Endothelial cell of umbilical vein (primary cell): ENCODE data around the gene TAS1R2. TPM values are rescaled to one million over a fixed set of nuclear protein-coding genes. Genes with fewer than 3 reads are reported as not detected.

Source experiments
- BruUV-seq: library from RNA; stranded (reverse); fragments of 400-500 nt; replicated peaks from 2 replicates; lab custom pipeline; 2021; lab: Mats Ljungman, UMichigan
- CTCF ChIA-PET: fragments of 300-600, 350-600 bp; sonication (Branson Sonifier 250); formaldehyde crosslinking; loops from one replicate; lab custom pipeline; 2021; ENCODE audit warnings: antibody characterized with exemption, inconsistent platforms; lab: Charles Lee
- POLR2A ChIA-PET: fragments of 300-600, 350-600 bp; sonication (Branson Sonifier 250); formaldehyde crosslinking; loops from one replicate; lab custom pipeline; 2021; ENCODE audit warnings: antibody characterized with exemption, inconsistent platforms; lab: Charles Lee
- DNase-seq: peaks from one replicate; pipeline ENCODE4 v3.0.0-alpha.2; 2011; ENCODE audit warnings: low read depth, low spot score
- FAIRE-seq: peaks from 2 replicates; lab custom pipeline; 2011; peaks lifted over from hg19 to GRCh38; lab: Jason Lieb, UNC
- H2AFZ ChIP-seq: 2 replicates; pipeline ENCODE4 v1.6.0; 2012; ENCODE audit warnings: low read depth, low read length, control low read depth, inconsistent platforms
- H3K27ac ChIP-seq: 2 replicates; pipeline ENCODE4 v1.5.1; 2011; ENCODE audit warnings: low read depth, mild to moderate bottlenecking, control low read depth, low read length, moderate library complexity; ENCODE audit not compliant: insufficient read depth
- H3K27me3 ChIP-seq, 2 experiments: 2 replicates each; pipeline versions ENCODE4 v1.6.0 to v1.6.1; 2011; ENCODE audit warnings: low read length in 2 of 2, mixed read lengths in 1 of 2; ENCODE audit not compliant: control insufficient read depth in 2 of 2, insufficient read depth in 2 of 2
- H3K36me3 ChIP-seq, 2 experiments: 2 replicates in 1 of 2; 3 replicates in 1 of 2; pipeline ENCODE4 v1.5.1; 2011; ENCODE audit warnings: low read length in 2 of 2, mild to moderate bottlenecking in 1 of 2, moderate library complexity in 1 of 2; ENCODE audit not compliant: control insufficient read depth in 2 of 2, insufficient read depth in 2 of 2; ENCODE audit errors: extremely low read depth in 1 of 2
- H3K4me1 ChIP-seq: 3 replicates; pipeline ENCODE4 v1.5.1; 2011; ENCODE audit warnings: mild to moderate bottlenecking, low read length; ENCODE audit not compliant: control insufficient read depth, insufficient read depth; ENCODE audit errors: extremely low read depth
- H3K4me2 ChIP-seq: 2 replicates; pipeline ENCODE4 v1.6.1; 2011; ENCODE audit warnings: low read length, control low read depth, mixed read lengths; ENCODE audit not compliant: insufficient read depth
- H3K4me3 ChIP-seq, 3 experiments: fragments of 200-600 bp in 1 of 3; sonication (generic), shearing (Covaris generic) in 1 of 3; replicated peaks in 1 of 3; 2 replicates each; pipeline ENCODE4 v1.5.1; 2011 to 2016; ENCODE audit warnings: control low read depth in 3 of 3, low read length in 3 of 3, mild to moderate bottlenecking in 2 of 3, inconsistent platforms in 1 of 3, low read depth in 1 of 3, moderate library complexity in 1 of 3; ENCODE audit not compliant: insufficient read depth in 1 of 3
- H3K79me2 ChIP-seq: 2 replicates; pipeline ENCODE4 v1.6.0; 2012; ENCODE audit warnings: low read length, inconsistent platforms; ENCODE audit not compliant: control insufficient read depth, insufficient read depth
- H3K9ac ChIP-seq: replicated peaks from 2 replicates; pipeline ENCODE3; 2011; ENCODE audit warnings: low read length, control low read depth; ENCODE audit not compliant: insufficient read depth; ENCODE audit errors: extremely low read depth
- H3K9me1 ChIP-seq: replicated peaks from 3 replicates; pipeline ENCODE4 v1.6.0; 2011; ENCODE audit warnings: mild to moderate bottlenecking, low read length; ENCODE audit not compliant: control insufficient read depth, insufficient read depth; ENCODE audit errors: extremely low read depth
- H3K9me3 ChIP-seq: replicated peaks from 2 replicates; pipeline ENCODE4 v1.5.1; 2012; ENCODE audit warnings: low read length, inconsistent platforms; ENCODE audit not compliant: control insufficient read depth, insufficient read depth
- H4K20me1 ChIP-seq: replicated peaks from 2 replicates; pipeline ENCODE3; 2011; ENCODE audit warnings: mild to moderate bottlenecking, low read length; ENCODE audit not compliant: control insufficient read depth, insufficient read depth; ENCODE audit errors: extremely low read depth
- CTCF ChIP-seq, 2 donors: IDR thresholded peaks; 1 replicate in 1 of 2; 2 replicates in 1 of 2; pipeline ENCODE4 v1.5.1; 2011; ENCODE audit warnings: low read length in 2 of 2, mild to moderate bottlenecking in 2 of 2, moderate library complexity in 2 of 2, control low read depth in 1 of 2, inconsistent platforms in 1 of 2, low read depth in 1 of 2; ENCODE audit not compliant: insufficient read depth in 1 of 2; ENCODE audit errors: extremely low read depth in 1 of 2
- EZH2 ChIP-seq: IDR thresholded peaks from 2 replicates; pipeline ENCODE4 v1.6.1; 2012; ENCODE audit warnings: borderline replicate concordance, low read depth, mild to moderate bottlenecking, moderate library complexity, low read length, inconsistent platforms; ENCODE audit not compliant: severe bottlenecking
- FOS ChIP-seq: IDR thresholded peaks from 2 replicates; pipeline ENCODE4 v1.6.1; 2011; ENCODE audit warnings: mild to moderate bottlenecking, low read length, moderate library complexity, borderline replicate concordance; ENCODE audit not compliant: insufficient read depth
- GATA2 ChIP-seq: IDR thresholded peaks from 2 replicates; pipeline ENCODE4 v1.7.0; 2011; ENCODE audit warnings: low read depth, mild to moderate bottlenecking, moderate library complexity, mixed read lengths, low read length; ENCODE audit not compliant: insufficient read length, insufficient read depth
- JUN ChIP-seq: IDR thresholded peaks from 2 replicates; pipeline ENCODE4 v1.6.1; 2011; ENCODE audit warnings: borderline replicate concordance, low read depth; ENCODE audit not compliant: insufficient read length, insufficient read depth
- MYC ChIP-seq: IDR thresholded peaks from one replicate; pipeline ENCODE4 v1.6.1; 2011; ENCODE audit warnings: mild to moderate bottlenecking, low read depth, low read length
- POLR2A ChIP-seq: IDR thresholded peaks from 2 replicates; pipeline ENCODE4 v1.6.1; 2012; ENCODE audit warnings: low read depth, mild to moderate bottlenecking, control low read depth, low read length
- POLR2AphosphoS5 ChIP-seq: IDR thresholded peaks from 2 replicates; pipeline ENCODE4 v1.6.1; 2012; ENCODE audit warnings: low read depth, mild to moderate bottlenecking, control low read depth, low read length, moderate library complexity; ENCODE audit not compliant: insufficient read depth
- dilution Hi-C: fragments of 300-500 bp; cut with MboI; formaldehyde crosslinking; loops from one replicate; pipeline ENCODE4 v1.15.0; 2019; ENCODE audit warnings: low sequenced_read_pairs; ENCODE audit not compliant: extremely low pct_ligation_motif_present
- intact Hi-C: fragments of 100-400 bp; cut with micrococcal nuclease; formaldehyde crosslinking; loops from one replicate; pipeline ENCODE4 v1.10.0; 2022
- polyA plus RNA-seq, 4 experiments: library from polyadenylated mRNA; depleted of rRNA in 3 of 4; stranded (reverse) in 3 of 4; unstranded in 1 of 4; fragments of >200 nt; gene quantifications; 2 replicates each; pipeline versions ENCODE4 v1.2.1 to v1.2.3, GENCODE V29; 2011 to 2012; ENCODE audit warnings: missing spikeins in 1 of 4
- total RNA-seq: library from RNA; stranded (reverse); gene quantifications from 2 replicates; pipeline ENCODE4 v1.2.3, GENCODE V29; 2021
- TF ChIP-seq, protein P1 (sequence below): IDR thresholded peaks from 2 replicates; pipeline ENCODE4 v1.6.1; 2011; ENCODE audit not compliant: insufficient read depth, insufficient read length

TAS1R2 gene
- total and polyA plus RNA-seq, 2 donors (not counting 3 experiments of a cell fraction or from before 2014, with no cell fraction given), result not detected

- Histone ChIP-seq H2AFZ (no peak overlapping the region), H3K27me3 (no peaks in the 10 kb centered on the region), H4K20me1 (no peaks in the 10 kb centered on the region), H3K9me1 (no peaks in the 10 kb centered on the region), H3K4me1 (no peaks in the 10 kb centered on the region), H3K4me2 (no peak overlapping the region), H3K9me3 (no peaks in the 10 kb centered on the region), H3K27ac (no peak overlapping the region), H3K4me3 (no peak overlapping the region), H3K79me2 (no peaks in the 10 kb centered on the region), H3K9ac (no peak overlapping the region), H3K36me3 (peaks cover 0 to 4% of the 10 kb centered on the region in 2 experiments)
- TF ChIP-seq, protein P1, sequence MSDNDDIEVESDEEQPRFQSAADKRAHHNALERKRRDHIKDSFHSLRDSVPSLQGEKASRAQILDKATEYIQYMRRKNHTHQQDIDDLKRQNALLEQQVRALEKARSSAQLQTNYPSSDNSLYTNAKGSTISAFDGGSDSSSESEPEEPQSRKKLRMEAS, result no peak
- TF ChIP-seq GATA2, result no peak
- TF ChIP-seq EZH2, result no peak
- ChIA-PET POLR2A (no interaction called here), CTCF (interaction anchor here (3.5 to 5.2 kb wide), 2 partner anchors 214 to 232 kb away, joined by 40 to 114 read pairs; no protein-coding TSS in a partner anchor)
- DNase-seq (no peak), FAIRE-seq (no peak)
- no TSS peak for BruUV-seq
- dilution Hi-C loops (no loop called here), intact Hi-C loops (no loop called here)
Observed at GRCh38 chr1:18881642-18882431, 22.4 kb upstream of the TAS1R2 start.

- Histone ChIP-seq H4K20me1 (no peaks in the 10 kb centered on the region), H3K4me1 (no peaks in the 10 kb centered on the region), H3K4me3 (no peak overlapping the region), H3K27ac (no peak overlapping the region), H3K9me1 (no peaks in the 10 kb centered on the region), H3K27me3 (no peaks in the 10 kb centered on the region), H3K79me2 (no peaks in the 10 kb centered on the region), H3K9ac (no peak overlapping the region), H3K4me2 (no peak overlapping the region), H2AFZ (no peak overlapping the region), H3K36me3 (peaks cover 0 to 5% of the 10 kb centered on the region in 2 experiments), H3K9me3 (no peaks in the 10 kb centered on the region)
- POLR2A ChIA-PET, result no interaction called here
- no peak for TF ChIP-seq POLR2AphosphoS5
- TF ChIP-seq POLR2A, result no peak
- no peak for TF ChIP-seq GATA2
- TF ChIP-seq JUN, result no peak
- no peak for TF ChIP-seq EZH2
- TF ChIP-seq CTCF (IDR thresholded peaks at IDR 0.05; ENCODE audit: extremely low read depth in 1 of 2, insufficient read depth in 1 of 2, low read depth in 1 of 2, low read length in 2 of 2), result no peak
- TF ChIP-seq, protein P1, result no peak
- TF ChIP-seq MYC, result no peak
- no peak for TF ChIP-seq FOS
- DNase-seq, result no peak
- CTCF ChIA-PET, result interaction anchor here (0.6 kb wide), 1 partner anchor 215 kb away, joined by 3 read pairs; no protein-coding TSS in a partner anchor
- no peak for FAIRE-seq
- dilution Hi-C loops, result no loop called here
- no TSS peak for BruUV-seq
- intact Hi-C loops, result no loop called here
Observed at GRCh38 chr1:18881164-18881563, 21.7 kb upstream of the TAS1R2 start.
